Measurements from ENCODE around the gene SMIM5. TPM values are rescaled to one million over a fixed set of nuclear protein-coding genes. Genes with fewer than 3 reads are reported as not detected.

Gene SMIM5
- total and polyA plus RNA-seq, 9 of the 15 experiments (the other 6 are each of a cell fraction or from before 2014, with no cell fraction given) = 0.08 TPM; not detected in 8

DNA sequence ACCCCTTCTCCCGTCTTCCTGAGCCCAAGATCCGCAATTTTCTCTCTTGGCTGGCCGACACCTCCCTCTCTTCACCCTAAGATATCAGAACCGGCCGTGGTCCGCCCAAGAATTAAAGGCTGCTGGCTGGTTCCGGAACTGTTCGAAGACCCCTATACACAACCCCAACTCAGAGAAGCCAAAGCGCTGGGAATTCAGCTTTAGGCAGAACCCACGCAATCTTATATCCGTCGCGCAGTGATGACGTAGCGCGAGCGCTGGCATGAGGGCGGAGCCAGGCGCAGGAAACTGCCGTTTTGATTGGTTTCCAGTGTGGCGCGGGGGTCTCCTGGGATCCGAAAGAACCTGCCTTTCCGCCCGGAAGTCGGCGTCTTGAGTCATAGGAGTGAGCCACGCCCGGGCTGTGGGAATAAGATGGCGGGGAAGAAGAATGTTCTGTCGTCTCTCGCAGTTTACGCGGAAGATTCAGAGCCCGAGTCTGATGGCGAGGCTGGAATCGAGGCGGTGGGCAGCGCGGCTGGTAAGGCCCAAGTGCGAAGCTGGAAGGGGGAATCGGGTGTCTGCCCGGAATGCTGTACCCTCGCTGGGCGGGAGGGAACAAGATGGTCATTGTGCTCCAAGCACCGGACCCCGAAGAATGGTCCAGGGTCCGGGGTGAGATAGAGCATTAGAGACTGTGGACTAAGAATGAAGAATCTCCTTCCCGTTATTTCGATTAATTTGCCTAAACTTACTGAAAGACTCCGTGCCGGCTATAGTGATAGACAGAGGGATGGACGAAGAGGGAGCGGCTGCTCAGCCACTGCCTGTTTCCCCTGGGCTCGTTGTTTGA lies 33.9 kb downstream of the SMIM5 start, which contains the start of the genes RECQL5 and SAP30BP (continued):
- TF ChIP-seq COPS2 (conservative IDR thresholded peaks at IDR 0.05) (no peak), ZNF174 (CRISPR knock-in tag; IDR thresholded peaks at IDR 0.05) (no peak), MXI1 (IDR thresholded peaks at IDR 0.05; ENCODE audit: low read depth, low read length) (0 out of 2 replicates have a peak, but pooled peaks have one; percentile 25), ZFP36 (IDR thresholded peaks at IDR 0.05; ENCODE audit: low read depth, low read length, partially characterized antibody) (no peak), CSDE1 (IDR thresholded peaks at IDR 0.05) (0 out of 4 replicates have a peak, but pooled peaks of 1 of the 2 experiments have one; percentile 22), HDGF (IDR thresholded peaks at IDR 0.05) (no peak), ZNF589 (CRISPR knock-in tag; IDR thresholded peaks at IDR 0.05; ENCODE audit: low read depth) (no peak), ZNF175 (CRISPR knock-in tag; IDR thresholded peaks at IDR 0.05; ENCODE audit: low read depth) (no peak), XRCC5 (IDR thresholded peaks at IDR 0.05; ENCODE audit: low read depth, low read length) (no peak), POLR3A (IDR thresholded peaks at IDR 0.05; ENCODE audit: borderline replicate concordance, extremely low read depth, insufficient read depth, insufficient read length) (no peak), GATA2 (CRISPR knock-in tag; IDR thresholded peaks at IDR 0.05) (no peak), FOXK2 (conservative IDR thresholded peaks at IDR 0.05 in 1 of 2, IDR thresholded peaks at IDR 0.05 in 1 of 2; ENCODE audit: low read depth in 2 of 2) (peak; percentile 80 to 82), MBD2 (IDR thresholded peaks at IDR 0.05; ENCODE audit: borderline replicate concordance, low read depth) (peak; percentile 71), EP400 (IDR thresholded peaks at IDR 0.05) (peak; percentile 89), ARID1B (IDR thresholded peaks at IDR 0.05) (no peak), ZEB2 (IDR thresholded peaks at IDR 0.05) (no peak), ADNP (tag; IDR thresholded peaks at IDR 0.05) (no peak), POLR2H (tag; IDR thresholded peaks at IDR 0.05; ENCODE audit: low read depth) (peak; percentile 75)
- TF ChIP-seq, protein P1, sequence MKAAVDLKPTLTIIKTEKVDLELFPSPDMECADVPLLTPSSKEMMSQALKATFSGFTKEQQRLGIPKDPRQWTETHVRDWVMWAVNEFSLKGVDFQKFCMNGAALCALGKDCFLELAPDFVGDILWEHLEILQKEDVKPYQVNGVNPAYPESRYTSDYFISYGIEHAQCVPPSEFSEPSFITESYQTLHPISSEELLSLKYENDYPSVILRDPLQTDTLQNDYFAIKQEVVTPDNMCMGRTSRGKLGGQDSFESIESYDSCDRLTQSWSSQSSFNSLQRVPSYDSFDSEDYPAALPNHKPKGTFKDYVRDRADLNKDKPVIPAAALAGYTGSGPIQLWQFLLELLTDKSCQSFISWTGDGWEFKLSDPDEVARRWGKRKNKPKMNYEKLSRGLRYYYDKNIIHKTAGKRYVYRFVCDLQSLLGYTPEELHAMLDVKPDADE (conservative IDR thresholded peaks at IDR 0.05; ENCODE audit: control insufficient read depth, low read depth, low read length) = no peak
- TF ChIP-seq, protein P2, sequence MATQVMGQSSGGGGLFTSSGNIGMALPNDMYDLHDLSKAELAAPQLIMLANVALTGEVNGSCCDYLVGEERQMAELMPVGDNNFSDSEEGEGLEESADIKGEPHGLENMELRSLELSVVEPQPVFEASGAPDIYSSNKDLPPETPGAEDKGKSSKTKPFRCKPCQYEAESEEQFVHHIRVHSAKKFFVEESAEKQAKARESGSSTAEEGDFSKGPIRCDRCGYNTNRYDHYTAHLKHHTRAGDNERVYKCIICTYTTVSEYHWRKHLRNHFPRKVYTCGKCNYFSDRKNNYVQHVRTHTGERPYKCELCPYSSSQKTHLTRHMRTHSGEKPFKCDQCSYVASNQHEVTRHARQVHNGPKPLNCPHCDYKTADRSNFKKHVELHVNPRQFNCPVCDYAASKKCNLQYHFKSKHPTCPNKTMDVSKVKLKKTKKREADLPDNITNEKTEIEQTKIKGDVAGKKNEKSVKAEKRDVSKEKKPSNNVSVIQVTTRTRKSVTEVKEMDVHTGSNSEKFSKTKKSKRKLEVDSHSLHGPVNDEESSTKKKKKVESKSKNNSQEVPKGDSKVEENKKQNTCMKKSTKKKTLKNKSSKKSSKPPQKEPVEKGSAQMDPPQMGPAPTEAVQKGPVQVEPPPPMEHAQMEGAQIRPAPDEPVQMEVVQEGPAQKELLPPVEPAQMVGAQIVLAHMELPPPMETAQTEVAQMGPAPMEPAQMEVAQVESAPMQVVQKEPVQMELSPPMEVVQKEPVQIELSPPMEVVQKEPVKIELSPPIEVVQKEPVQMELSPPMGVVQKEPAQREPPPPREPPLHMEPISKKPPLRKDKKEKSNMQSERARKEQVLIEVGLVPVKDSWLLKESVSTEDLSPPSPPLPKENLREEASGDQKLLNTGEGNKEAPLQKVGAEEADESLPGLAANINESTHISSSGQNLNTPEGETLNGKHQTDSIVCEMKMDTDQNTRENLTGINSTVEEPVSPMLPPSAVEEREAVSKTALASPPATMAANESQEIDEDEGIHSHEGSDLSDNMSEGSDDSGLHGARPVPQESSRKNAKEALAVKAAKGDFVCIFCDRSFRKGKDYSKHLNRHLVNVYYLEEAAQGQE (IDR thresholded peaks at IDR 0.05; ENCODE audit: borderline replicate concordance) = no peak
- TF ChIP-seq, protein P2 (CRISPR knock-in tag; IDR thresholded peaks at IDR 0.05; ENCODE audit: low read depth) = 0 out of 2 replicates have a peak, but pooled peaks have one; percentile 55
